ENCODE data around the gene MAN2B2. TPM values are rescaled to one million over a fixed set of nuclear protein-coding genes. Genes with fewer than 3 reads are reported as not detected.

MAN2B2 gene
- total and polyA plus RNA-seq, 2 of the 4 experiments (the other 2 are of a cell fraction): 13.4 to 34.1 TPM

GRCh38 chr4:6567218-6567617, 7.8 kb upstream of the MAN2B2 start:
- Histone ChIP-seq H2AFZ (replicated peaks; ENCODE audit: low read length, poor library complexity) (no peak overlapping the region), H3K9ac (ENCODE audit: low read depth, low read length) (no peak overlapping the region), H3K9me1 (ENCODE audit: insufficient read depth, low read length) (no peaks in the 10 kb centered on the region), H3K23ac (ENCODE audit: low read depth, low read length) (no peak overlapping the region), H4K91ac (ENCODE audit: insufficient read depth, low read depth, low read length) (no peak overlapping the region), H3K79me1 (ENCODE audit: low read depth in 1 of 2, low read length in 2 of 2) (no peaks in the 10 kb centered on the region), H3K18ac (ENCODE audit: low read depth, low read length) (no peak overlapping the region), H2BK120ac (ENCODE audit: low read depth, low read length) (no peak overlapping the region), H3K14ac (replicated peaks; ENCODE audit: low read depth, low read length) (no peak overlapping the region), H3K4me3 (ENCODE audit: insufficient read depth, low read depth, low read length) (no peak overlapping the region), H2BK5ac (ENCODE audit: low read depth, low read length, poor library complexity, severe bottlenecking) (no peak overlapping the region), H3K9me3 (ENCODE audit: control insufficient read depth, insufficient read depth, low read length) (peaks cover 17% of the 10 kb centered on the region), H3K36me3 (ENCODE audit: control insufficient read depth, insufficient read depth, low read length) (no peaks in the 10 kb centered on the region), H3K27me3 (ENCODE audit: control insufficient read depth, insufficient read depth, low read length) (peaks cover 47% of the 10 kb centered on the region), H2AK5ac (ENCODE audit: low read depth, low read length) (no peak overlapping the region), H4K8ac (ENCODE audit: low read depth in 2 of 2, low read length in 2 of 2) (no peak overlapping the region), H2BK15ac (ENCODE audit: low read depth, low read length) (no peak overlapping the region), H3K56ac (ENCODE audit: extremely low read depth, insufficient read depth, low read length) (no peak overlapping the region), H3K27ac (ENCODE audit: insufficient read depth, low read length) (no peak overlapping the region), H3K4ac (ENCODE audit: low read depth, low read length) (no peak overlapping the region), H2AK9ac (replicated peaks; ENCODE audit: low read depth, low read length, poor library complexity) (no peak overlapping the region), H4K20me1 (ENCODE audit: insufficient read depth, low read length) (no peaks in the 10 kb centered on the region; the same call in 1 of the 2 replicates), H3K4me1 (ENCODE audit: control insufficient read depth, insufficient read depth, low read length) (peaks cover 5% of the 10 kb centered on the region; the same call in 1 of the 2 replicates), H4K5ac (ENCODE audit: low read depth, low read length) (no peak overlapping the region), H3K4me2 (ENCODE audit: low read depth, low read length) (no peak overlapping the region), H2BK20ac (ENCODE audit: low read depth, low read length) (no peak overlapping the region)
- DNase-seq: no peak
- no CpG with 5 or more reads among the region's 1 CpG for WGBS, 2 experiments (ENCODE audit: extremely low coverage in 2 of 2, insufficient read length in 1 of 2)
- no peak for ATAC-seq (ENCODE audit: low read depth)
- intact Hi-C loops (cut with micrococcal nuclease) (no loop called here), dilution Hi-C loops (cut with HindIII; ENCODE audit: low sequenced_read_pairs, unreplicated experiment) (no loop called here), in situ Hi-C loops (cut with MboI; ENCODE audit: low sequenced_read_pairs) (no loop called here)
- CTCF ChIA-PET: no interaction called here
- TF ChIP-seq RAD21 (IDR thresholded peaks at IDR 0.05; ENCODE audit: low read length): no peak
- TF ChIP-seq CTCF (conservative IDR thresholded peaks at IDR 0.05; ENCODE audit: low read depth, low read length): no peak
- no peak for TF ChIP-seq USF2 (IDR thresholded peaks at IDR 0.05; ENCODE audit: low read depth, low read length)
- POLR2A ChIA-PET (ENCODE audit: unreplicated experiment): no interaction called here
- no TSS peak for BruUV-seq (replicated peaks)

Data from IMR-90 (cell line).